GOT3 (cell line): ENCODE results near the gene ID1.
"Not testable (repeated sequence)": the region's sequence is repeated elsewhere in the genome, so short reads cannot be mapped to it uniquely, and the experiment has no call there.

Experiments
- DNase-seq: peaks from one replicate; lab custom pipeline; 2025; ENCODE audit warnings: mixed read lengths; lab: John Stamatoyannopoulos, UW

Gene ID1

GRCh38 chr20:31638317-31638716, 33.2 kb downstream of the ID1 start:
- no peak for DNase-seq

GRCh38 chr20:31638816-31639215, 33.7 kb downstream of the ID1 start:
- DNase-seq = no peak

- DNase-seq = no peak
Measured at GRCh38 chr20:31640259-31640658, 35.2 kb downstream of the ID1 start.

- DNase-seq = no peak
Measured at GRCh38 chr20:31641391-31641790, 36.3 kb downstream of the ID1 start.

GRCh38 chr20:31642837-31643236, 37.7 kb downstream of the ID1 start:
- DNase-seq = no peak

DNA sequence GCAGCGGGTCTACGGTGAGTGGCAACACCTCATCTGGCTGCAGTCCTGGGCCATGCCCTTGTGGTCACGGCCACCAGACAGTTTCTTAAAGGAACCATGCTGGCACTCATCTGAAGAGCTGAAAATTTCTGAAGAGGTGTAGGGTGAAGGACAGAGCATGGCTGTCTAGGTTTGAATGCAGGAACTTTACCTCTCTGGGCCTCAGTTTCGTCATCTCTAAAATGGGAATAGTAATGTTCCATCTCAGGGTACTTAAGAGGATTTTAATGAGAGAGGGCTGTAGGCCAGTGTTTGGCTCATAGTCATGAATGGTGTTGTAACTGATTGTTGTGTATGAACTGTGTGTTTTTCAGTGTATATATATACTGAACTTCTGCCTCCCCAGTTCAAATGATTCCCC, 38.4 kb downstream of the ID1 start:
- DNase-seq = no peak

- DNase-seq = no peak
Measured at GRCh38 chr20:31644701-31645100, 39.6 kb downstream of the ID1 start.

GRCh38 chr20:31648104-31648503, 43.0 kb downstream of the ID1 start:
- DNase-seq = not testable (repeated sequence)

GRCh38 chr20:31652917-31653396, 47.9 kb downstream of the ID1 start:
- no peak for DNase-seq

GRCh38 chr20:31653561-31653960, 48.5 kb downstream of the ID1 start:
- DNase-seq = no peak

GRCh38 chr20:31654534-31654933, 49.4 kb downstream of the ID1 start:
- DNase-seq = no peak
